NCI-H2196 treated with DMSO at 0.1 percent for 48 hours (cell line): ENCODE measurements around the gene GRM7.

ENCODE experiments used
- DNase-seq: peaks from one replicate; lab custom pipeline; 2025; ENCODE audit not compliant: unreplicated experiment; lab: John Stamatoyannopoulos, UW

The GRM7 gene

DNA sequence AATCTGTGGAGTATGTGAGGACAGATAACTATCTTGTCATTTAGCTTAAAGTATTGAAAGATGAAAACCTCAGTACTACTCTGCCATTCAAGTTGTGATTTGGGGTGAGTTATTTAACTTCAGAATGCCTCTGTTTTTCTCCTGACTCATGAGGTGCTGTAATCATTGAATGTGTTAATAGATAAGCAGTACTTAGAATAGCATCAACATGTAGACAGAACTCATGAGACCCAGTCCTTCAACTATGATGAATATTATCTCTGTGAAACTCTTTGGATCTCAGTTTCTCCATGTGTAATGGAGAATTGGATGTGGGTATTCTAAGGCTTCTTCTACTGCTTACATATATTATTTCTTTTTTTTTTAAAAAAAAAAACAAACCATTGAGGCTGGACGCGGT, 431.4 kb downstream of the GRM7 start:
- no peak for DNase-seq

DNA sequence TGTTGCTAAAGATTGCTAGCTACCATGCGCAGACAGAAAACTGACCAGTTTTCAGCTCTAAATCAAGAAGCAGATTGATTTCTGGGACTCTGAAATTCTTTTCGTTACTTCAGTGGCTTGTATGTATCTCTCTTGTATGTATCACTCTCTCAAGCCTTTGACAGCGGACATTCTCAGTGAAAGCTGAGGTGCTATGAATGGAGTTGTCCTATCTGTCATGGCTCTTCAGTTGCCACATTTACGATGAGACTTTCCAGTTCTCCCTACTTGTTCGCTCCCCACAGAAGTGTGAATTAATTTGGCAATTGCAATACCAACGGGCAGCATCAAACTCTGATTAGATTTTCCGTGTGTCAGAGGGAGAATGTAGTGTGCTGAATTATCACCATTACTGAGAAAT, 432.4 kb downstream of the GRM7 start:
- DNase-seq = no peak

DNA sequence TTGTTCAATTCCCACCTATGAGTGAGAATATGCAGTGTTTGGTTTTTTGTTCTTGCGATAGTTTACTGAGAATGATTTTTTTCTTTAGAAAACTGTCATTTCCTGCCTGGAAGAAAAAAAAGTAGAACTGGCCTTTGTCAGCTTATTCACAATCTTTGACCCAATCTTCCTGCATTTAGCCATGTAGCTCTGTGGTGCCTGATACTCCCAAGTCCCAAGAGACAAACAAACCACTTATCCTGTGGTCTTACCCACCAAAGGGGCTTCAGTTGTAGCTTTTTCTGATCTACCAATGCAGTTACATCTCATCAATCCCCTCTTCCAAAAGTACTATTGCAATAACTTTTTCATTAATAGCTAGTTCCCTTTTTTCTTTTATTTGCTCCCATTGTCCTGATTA, 444.6 kb downstream of the GRM7 start:
- no peak for DNase-seq

DNA sequence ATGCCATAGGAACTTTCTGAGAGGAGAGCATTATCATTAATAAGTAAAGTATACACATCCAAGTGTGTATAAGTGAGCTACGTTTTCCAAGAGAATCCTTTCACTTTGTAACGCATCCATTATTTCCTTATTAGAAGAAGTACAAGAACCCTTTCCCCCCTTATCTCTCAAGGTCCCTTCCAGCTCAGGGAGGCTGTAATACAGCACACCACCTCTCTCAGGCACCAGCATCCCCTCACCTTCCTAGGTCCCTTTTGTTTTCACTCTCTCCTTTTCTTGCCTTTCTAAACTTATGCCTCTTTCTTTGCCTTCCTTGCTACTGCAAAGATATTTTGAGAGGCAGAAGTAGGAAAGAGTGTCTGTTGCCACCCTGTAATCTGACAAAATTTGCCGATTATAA, 446.0 kb downstream of the GRM7 start:
- DNase-seq = no peak

DNA sequence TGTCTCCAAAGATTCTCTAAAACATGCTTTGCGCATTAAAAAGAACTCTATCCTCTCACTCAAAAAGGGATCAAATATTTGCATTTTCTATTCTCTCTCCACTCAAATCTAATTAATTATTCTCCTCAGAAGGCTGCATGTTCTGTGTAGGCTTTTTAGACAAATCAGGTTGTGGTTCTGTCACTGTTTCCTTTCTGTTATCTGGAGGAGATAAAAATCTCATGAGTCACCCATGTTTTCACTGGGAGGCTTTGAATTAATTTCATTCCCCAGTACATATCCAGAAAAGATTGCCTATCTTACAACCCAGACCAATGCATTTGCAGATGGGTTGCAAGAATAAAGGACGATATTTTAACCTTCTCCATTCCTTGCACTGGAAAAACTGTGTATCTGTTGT, 446.5 kb downstream of the GRM7 start:
- no peak for DNase-seq

DNA sequence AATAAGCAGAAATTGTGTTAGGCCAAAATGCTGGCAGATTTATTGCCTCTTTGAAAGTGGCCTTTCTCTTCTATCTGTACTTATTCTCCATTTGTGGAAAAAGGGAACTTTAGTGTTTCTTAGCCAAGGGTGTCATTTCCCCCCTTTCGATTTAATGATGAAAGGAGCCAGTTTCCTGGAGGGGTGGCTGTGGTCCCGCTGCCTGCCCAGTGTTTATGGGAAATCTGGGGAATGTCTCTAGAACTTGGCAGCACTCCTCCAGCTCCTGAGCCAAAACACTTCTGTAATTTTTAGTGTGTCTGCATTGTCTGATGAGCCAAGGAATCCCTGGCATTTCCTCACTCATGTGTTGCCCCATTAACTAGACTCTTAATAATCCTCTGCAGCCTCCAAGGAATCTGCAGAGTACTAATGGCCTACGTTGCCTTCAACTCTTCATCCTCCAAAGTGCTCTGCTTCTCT, 448.8 kb downstream of the GRM7 start:
- no peak for DNase-seq

DNA sequence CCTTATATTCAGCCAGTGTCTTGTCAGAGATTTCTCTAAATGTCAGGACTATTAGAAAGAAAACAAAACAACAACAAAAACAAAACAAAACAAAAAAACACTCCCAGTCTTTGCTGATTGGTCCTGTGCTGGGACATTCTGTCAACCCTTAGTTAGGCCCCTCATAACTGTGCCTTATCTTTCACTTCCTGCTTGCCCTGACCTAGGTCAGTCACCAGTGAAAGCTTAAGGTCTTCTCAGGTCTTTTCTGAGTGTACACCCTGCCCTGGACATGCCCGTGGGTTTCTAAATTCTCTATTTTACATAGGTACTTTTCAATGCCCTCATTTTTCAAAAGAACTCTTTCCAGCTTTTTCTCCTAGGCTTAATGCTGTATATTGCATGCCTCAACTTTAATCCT, 454.1 kb downstream of the GRM7 start:
- no peak for DNase-seq

DNA sequence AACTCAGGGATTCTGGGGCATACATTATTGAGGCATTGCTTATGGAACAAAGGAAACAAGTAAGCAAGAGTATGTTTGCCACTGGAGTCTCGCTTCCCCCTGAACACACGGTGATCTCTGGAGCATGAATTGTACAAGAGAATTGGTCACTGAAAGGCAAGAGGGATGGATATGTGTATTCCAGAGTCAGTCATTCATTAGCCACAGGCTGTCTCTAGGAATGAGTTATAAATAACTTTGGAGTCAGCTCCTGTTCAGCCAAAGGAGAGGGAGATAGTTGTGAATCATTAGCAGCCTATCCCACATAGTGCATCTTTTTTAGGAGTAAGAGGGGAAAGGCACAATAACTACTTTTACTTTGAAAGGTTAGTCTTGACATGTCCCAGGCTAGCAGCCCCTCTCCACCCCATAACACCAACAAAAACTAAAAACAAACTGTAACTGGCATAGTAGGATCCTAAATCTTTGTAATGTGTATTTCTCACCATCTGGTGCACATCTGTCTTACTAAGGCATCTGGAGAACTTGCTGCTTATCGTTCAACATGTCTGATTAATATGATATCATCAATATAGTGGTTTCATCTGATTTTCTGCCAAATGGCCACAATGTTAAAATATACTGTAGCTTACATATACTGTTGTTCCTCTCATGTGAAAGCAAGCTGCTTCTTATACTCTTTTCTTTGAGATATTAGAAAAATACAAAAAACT, 462.2 kb downstream of the GRM7 start:
- no peak for DNase-seq

DNA sequence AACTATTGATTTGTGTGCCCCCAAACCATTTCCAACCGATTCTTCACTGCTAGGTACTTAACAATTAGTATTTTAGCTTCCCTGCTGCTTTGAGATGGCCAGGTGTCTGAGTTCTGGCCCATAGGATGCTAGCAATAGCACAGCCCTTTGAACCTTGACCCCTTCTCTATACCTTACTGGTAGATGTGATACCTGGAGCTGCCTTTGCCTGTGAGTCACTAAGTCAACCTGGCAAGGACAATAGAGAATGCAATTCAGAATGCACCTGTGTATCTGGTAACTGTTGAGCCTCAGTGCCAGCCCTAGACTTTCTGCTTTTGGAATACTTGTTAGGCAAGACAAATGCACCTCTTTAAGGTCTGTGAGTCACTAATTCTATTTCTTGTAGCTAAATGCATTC, 467.4 kb downstream of the GRM7 start:
- DNase-seq = no peak

DNA sequence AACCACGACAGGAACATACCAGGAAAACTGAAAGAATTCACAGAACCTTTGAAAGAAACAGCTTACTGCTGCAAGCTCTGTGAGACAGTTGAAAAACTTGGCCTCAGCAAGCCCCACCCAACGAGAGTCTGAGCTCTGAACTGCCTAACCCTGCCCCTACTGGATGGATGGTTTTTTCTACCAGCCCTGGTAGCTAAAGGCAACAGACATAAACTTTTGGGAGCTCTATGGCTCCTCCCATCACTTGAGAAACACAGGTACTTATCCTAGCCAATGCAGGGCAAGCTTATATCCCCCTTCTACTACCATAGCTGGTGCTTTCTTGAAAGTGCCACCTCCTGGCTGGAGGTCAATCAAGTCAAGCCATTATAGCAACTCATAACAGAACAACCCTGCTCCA, 471.8 kb downstream of the GRM7 start:
- DNase-seq = no peak

DNA sequence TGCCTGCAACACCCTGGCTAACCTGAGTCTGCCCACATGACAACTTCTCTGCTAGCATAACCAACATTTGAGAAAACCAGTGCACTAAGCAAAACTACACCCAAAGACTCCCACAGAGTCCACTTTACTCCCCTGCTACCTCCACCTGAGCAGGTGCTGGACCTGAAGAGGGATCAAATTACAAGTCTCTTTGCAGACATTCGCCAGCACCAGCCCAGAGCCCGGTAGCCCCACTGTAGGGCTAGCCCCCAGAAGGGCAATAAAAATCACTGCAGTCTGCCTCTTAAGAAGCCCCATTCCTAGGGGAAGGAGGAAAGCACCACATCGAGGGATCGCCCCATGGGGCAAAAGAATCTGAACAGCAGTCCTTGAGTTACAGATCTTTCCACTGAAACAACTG, 472.2 kb downstream of the GRM7 start:
- DNase-seq = no peak

DNA sequence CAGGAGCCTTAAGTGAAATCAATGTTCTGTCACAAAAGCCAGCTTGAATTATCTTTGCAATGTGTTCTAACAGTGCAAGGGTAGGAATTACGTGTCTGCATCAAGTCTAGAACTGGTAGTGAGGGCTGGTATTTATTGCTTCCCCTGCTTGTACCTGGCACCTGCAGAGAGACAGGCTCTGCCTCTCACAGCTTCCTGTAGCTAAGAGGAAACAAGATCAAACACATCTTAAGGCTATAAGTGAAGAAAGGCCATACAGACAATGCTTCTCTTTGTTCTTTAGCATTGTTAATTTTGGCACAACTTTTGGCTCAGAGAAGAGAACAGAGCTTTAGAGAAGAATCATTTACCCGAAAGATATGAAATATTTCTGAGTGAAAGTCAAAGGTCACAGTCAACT, 479.9 kb downstream of the GRM7 start:
- DNase-seq = no peak

DNA sequence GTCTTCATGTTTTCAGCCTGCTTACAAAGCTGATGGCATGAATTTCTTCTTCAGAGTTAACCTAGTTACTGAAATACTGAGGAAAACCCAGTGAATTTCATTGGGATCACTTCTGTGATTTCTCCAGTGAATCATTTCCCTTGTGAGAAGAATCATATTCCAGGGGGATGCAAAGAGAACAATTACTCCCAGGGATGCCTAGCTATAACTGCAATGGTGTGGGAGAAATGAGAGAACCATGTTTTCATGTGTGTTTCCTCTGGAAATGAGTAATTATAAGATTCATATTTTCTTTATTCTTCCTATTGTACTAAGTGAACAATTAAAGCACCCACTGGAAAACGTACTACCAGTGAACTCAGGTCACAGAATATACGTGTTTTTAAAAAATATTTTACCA, 485.4 kb downstream of the GRM7 start:
- DNase-seq = no peak

DNA sequence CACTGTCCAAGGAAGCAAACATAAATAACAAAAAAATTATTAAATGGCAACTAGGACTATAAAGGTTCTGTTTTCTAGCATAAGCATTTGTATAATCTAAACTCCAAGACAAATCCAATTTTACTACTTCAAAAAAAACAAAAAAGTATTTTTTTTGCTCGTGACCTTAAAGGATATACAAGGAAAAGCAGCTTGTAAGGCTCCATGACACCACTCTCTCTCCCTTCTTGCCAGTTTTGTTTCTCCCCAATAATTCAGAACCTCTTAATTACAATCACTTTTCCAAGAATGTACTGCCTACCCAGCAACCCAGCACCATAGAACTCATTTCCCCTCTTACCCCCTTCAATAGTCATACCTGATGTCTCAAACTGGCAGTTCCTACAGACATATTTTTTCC, 496.2 kb downstream of the GRM7 start:
- DNase-seq = no peak

DNA sequence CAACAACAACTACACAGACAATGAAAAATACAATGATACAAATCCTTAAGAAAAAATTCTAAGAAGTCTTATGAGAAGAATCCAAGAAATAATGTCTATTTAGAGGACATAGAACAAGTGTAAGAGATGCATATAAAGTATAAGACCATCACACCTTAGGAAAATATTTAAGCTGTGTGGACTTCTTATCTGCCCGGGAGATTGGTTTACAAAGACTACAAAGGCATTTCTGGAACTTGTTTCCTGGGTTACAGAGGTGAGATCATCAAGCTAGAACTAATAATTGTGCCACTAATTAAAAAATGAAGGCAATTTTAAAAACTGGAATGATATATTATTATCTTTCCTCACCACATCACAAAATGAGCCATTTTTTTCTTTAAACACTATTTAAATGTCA, 507.1 kb downstream of the GRM7 start:
- DNase-seq = no peak

DNA sequence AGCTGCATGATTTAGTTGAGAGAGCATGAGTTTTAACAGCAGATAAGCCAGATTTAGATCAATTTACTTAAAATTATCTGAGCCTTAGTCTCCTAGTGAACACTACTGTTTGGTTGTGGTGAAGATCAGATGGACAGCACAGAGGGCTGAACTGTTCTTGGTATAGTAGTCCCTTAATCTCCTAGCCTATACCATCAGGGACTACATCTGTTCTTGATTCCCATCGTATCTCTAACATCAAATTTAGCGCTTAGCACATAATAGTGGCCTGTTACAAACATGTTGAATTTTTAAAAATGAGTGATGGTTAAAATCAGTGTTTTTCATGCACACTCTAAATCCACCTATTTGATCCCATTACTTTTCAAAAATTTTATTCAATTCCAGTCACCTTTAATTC, 507.7 kb downstream of the GRM7 start:
- DNase-seq = no peak

DNA sequence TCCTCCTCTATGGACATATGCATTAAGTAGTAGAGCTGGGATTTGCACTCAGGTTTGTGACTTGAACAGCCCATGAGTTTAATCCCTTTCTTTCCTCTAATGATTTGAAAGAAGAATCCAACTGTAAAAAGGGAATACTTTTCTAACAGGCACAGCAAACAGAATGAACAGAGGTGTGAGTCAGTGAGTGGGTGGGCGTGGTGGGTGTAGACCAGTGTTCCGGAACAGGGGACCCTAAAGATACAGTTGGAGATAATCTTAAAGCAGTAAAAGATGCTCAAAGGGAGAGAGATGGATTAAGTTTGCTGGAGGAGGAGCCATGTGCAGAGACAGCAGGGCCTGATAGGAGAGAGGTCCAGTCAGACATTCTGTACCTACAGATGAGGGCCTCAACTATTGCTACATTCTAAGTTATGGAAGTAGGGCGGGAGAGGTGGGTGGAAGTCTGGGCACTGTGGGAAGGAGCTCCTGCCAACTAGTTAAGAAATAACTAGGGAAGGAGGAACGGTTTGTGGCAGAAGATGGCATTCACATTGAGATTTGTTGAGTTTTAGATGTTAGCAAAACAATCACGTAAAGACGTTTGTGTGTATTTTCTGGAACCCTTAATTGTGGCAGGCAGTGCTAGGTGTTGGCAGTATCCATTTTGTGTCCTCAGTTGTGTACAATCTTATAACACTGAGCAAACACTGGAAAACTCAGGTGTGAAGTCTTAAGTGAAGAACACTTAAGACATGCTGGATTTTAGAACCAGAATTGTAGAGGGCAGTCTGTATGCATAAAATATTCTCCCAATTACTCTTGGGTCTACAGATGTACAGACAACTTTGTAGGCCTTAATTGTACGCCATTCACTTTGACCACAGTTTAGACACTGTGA, 511.0 kb downstream of the GRM7 start:
- no peak for DNase-seq

DNA sequence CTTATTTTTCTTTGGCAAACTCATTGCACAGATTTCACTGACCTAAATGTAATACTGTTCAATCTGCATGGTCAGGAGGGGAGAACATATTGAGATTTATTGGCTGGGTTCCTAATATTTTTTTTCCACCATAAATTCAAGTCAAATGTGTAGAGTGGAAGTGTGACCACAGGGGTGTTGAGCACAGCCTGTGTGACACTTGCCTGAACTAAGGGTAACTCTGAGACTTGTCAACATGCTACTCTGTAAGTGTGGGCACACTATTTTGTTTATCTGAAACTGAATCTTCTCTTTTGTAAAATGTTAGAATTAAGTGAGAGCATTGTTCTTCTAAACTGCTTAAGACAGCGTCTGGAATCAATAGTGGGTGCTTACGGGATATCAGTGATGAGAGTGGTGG, 516.2 kb downstream of the GRM7 start:
- DNase-seq = no peak

DNA sequence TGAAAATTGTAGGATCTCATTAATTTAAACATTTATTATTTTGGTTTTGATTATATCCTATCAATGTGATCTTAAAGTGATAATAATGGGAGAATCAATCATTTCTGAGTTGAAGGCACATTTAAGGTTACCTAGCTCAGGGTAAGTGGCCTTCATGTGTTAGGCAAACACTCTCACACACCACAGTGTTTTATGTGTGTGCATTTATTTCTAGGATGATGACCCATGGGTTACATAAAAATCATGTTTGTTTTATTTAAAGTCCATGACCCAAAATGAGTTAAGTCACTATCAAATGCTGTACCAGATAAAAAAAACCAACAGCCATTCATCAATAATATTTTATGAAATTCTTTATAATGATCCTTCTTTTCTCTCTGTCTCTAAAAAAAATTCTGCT, 520.8 kb downstream of the GRM7 start:
- no peak for DNase-seq

DNA sequence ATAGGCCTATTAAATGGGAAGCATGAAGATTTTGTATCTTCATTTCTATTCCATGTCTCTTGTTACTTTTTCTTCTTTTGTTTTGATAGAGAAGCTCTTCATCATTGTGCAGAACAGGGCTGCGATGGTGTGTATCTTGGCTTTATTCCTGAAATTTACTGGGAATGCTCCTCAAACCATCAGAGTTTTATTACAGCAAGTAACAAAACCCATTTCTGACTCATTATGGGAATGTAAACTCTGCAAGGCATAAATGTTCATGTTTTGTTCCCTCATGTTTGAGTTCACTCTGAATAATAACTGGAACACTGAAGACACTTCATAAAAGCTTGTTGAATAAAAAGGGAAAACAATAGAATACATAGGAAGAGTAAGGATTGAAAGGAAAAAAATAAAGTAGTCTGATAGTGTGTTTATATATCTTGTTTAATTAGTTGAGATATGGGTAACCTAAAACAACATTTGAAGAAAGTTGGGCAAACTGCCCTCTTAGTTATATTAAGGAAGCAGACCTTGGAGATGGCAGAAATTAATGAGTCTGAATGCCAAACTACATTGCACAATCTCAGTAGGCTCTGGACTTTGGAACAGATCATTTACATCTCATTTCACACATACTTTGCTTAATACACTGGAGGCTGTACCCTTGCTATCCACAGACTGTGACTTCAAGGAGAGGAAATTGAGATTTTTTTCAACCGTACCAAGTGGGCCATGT, 521.5 kb downstream of the GRM7 start:
- DNase-seq = no peak

DNA sequence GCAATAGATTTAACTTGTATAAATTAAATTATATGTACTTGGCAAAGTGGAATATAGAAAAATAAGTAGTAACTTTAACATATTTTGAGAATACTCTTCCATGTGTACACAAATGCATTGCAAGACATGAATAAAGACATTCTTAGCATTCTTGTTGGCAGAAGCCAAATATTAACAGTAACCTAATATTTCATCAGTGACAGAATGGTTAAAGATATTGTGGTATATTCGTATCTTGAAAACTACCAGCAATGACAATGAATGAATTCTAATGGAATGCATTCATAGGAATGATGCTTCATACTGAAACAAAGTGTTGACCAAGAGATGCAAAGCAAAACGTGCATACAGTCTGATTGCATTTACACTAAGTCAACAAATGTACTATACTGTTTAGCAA, 524.7 kb downstream of the GRM7 start:
- no peak for DNase-seq

DNA sequence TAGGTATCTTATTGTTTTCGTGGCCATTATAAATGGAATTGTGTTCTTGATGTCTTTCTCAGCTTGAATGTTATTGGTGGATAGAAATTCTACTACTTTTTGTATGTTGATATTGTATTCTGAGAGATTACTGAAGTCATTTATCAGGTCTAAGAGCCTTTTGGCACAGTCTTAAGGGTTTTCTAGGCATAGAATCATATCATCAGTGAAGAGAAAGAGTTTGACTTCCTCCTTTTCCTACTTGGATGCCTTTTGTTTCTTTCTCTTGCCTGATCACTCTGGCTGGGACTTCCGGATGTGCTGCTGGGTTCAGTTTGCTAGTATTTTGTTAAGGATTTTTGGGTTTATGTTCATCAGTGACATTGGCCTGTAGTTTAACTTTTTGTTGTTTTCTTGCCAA, 527.1 kb downstream of the GRM7 start:
- DNase-seq = no peak
